Measurements from ENCODE around the gene RALGPS2.

GRCh38 chr1:178948676-178949075 lies 223.6 kb downstream of the RALGPS2 start:
- TF ChIP-seq SRF (IDR thresholded peaks at IDR 0.05; ENCODE audit: low read depth, low read length) (no peak), SP1 (IDR thresholded peaks at IDR 0.05; ENCODE audit: low read depth, low read length) (no peak), BRCA1 (IDR thresholded peaks at IDR 0.05; ENCODE audit: low read depth, low read length) (no peak), CTCF (IDR thresholded peaks at IDR 0.05; ENCODE audit: control extremely low read depth in 1 of 3, insufficient read depth in 1 of 3, low read depth in 1 of 3, low read length in 3 of 3) (no peak), SIN3A (conservative IDR thresholded peaks at IDR 0.05 in 1 of 2, IDR thresholded peaks at IDR 0.05 in 1 of 2; ENCODE audit: low read depth in 1 of 2, low read length in 2 of 2) (no peak), EP300 (IDR thresholded peaks at IDR 0.05; ENCODE audit: borderline replicate concordance in 1 of 2, low read depth in 2 of 2, low read length in 2 of 2) (no peak), TEAD4 (IDR thresholded peaks at IDR 0.05; ENCODE audit: low read depth, low read length) (no peak), TCF12 (IDR thresholded peaks at IDR 0.05; ENCODE audit: low read depth, low read length) (no peak)
- TF ChIP-seq, protein P1, sequence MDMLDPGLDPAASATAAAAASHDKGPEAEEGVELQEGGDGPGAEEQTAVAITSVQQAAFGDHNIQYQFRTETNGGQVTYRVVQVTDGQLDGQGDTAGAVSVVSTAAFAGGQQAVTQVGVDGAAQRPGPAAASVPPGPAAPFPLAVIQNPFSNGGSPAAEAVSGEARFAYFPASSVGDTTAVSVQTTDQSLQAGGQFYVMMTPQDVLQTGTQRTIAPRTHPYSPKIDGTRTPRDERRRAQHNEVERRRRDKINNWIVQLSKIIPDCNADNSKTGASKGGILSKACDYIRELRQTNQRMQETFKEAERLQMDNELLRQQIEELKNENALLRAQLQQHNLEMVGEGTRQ (IDR thresholded peaks at IDR 0.05; ENCODE audit: low read length), result no peak
- TF ChIP-seq, protein P2, sequence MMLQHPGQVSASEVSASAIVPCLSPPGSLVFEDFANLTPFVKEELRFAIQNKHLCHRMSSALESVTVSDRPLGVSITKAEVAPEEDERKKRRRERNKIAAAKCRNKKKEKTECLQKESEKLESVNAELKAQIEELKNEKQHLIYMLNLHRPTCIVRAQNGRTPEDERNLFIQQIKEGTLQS (IDR thresholded peaks at IDR 0.05; ENCODE audit: insufficient read depth, low read depth, low read length), result no peak
